Heart left ventricle (tissue), 13 donors: ENCODE results near the gene AHCTF1.

Experiments
- CTCF ChIP-seq, 12 donors: fragments of 200-600 bp; sonication (generic) in 4 of 12; IDR thresholded peaks; one replicate each; pipeline versions ENCODE4 v1.5.0 to v1.8.0; 2018 to 2022; ENCODE audit warnings: antibody characterized with exemption in 12 of 12, mild to moderate bottlenecking in 5 of 12
- POLR2A ChIP-seq, 2 donors: fragments of 450-650 bp; IDR thresholded peaks; one replicate each; pipeline ENCODE4 v1.6.1; 2017; ENCODE audit warnings: antibody characterized with exemption in 2 of 2, mild to moderate bottlenecking in 2 of 2, moderate library complexity in 2 of 2
- donor health status: ischemic (EF 13 %, LVEDD 7.1; RV severe dilation, severe dysfunction).
- donor health status: DM: no; HTN: yes; CAD: no.
- donor health status: DM: no; HTN: no; CAD: no.
- donor health status: ischemic (EF 25% LVEDD 6.9; RV normal size, moderate dysfunction).
- donor health status: ischemic (EF 25% LVEDD 5.7; RV mildly dilated, moderate dysfunction).
- donor health status: ischemic (EF 35%, LVEDD 5.7; RV mildly dilated, moderate dysfunction).
- donor health status: nonischemic (EF 11% LVEDD 7.7; RV severe dilation, severe dysfunction).
- donor health status: DM: yes; HTN: yes; CAD: no.
- donor health status: PGD.
- donor health status: ischemic (EF 29% LVEDD 5.4; RV normal size, mild dysfunction).
- donor health status: nonischemic (EF 23%, LVEDD 6.1; RV moderate dilation, normal function).

DNA sequence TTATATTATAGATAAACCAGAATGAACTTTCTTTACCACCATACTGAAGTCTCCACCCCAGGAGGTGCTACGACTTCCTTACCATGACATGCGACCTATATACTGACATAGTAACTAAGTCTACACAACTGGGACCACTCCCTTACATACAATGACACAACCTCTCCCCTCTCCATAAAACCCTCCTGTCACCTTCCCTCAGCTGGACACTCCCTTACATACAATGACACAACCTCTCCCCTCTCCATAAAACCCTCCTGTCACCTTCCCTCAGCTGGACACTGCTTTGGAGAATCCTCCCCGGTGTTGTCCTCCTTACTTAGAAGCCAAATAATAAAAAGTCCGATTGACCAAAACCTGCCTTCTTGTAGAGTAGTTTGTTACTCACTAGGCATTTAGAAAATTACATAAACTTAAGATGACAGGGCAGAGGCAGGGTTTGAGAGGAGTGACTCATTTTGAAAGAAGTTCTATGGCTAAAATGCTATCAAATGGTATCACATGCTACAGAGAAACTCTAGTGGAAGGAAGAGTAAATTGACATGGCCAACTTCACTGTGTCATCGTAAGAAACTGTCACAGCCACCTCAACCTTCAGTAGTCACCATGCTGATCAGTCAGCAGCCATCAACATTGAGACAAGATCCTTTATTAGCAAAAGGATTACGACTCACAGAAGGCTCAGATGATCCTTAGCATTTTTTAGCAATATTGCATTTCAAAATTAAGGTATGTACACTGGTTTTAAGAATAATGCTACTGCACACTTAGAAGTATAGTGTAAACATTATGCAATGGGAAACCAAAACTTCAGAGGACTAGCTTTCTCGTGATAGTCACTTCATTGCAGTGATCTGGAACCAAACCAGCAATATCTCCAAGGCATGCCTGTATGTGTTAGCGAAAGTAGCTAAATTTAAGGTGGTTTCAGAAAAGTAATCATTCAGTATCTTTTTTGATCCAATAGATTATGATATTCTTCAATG, 56.4 kb downstream of the AHCTF1 start:
- TF ChIP-seq POLR2A (IDR thresholded peaks at IDR 0.05) (no peak), CTCF (IDR thresholded peaks at IDR 0.05) (no peak)
